HFFc6 (cell line): Measurements from ENCODE around the gene FZD8. TPM values are rescaled to one million over a fixed set of nuclear protein-coding genes. Genes with fewer than 3 reads are reported as not detected.

ENCODE experiments used
- DNase-seq: peaks from one replicate; pipeline ENCODE4 v3.0.0-alpha.2; 2018
- H3K27ac Mint-ChIP-seq: 2 replicates; pipeline ENCODE4 v1.8.0; 2020; ENCODE audit warnings: mild to moderate bottlenecking, mixed read lengths
- H3K27me3 Mint-ChIP-seq: 2 replicates; pipeline ENCODE4 v1.8.0; 2021; ENCODE audit warnings: mild to moderate bottlenecking, moderate library complexity, mixed read lengths; ENCODE audit not compliant: insufficient read depth
- H3K36me3 Mint-ChIP-seq: 2 replicates; pipeline ENCODE4 v1.8.0; 2021; ENCODE audit warnings: low read depth, mixed read lengths
- H3K4me1 Mint-ChIP-seq: 2 replicates; pipeline ENCODE4 v1.8.0; 2020; ENCODE audit warnings: low read depth, mixed read lengths
- H3K4me3 Mint-ChIP-seq: 2 replicates; pipeline ENCODE4 v1.8.0; 2020; ENCODE audit warnings: mild to moderate bottlenecking, moderate library complexity, mixed read lengths
- H3K9me3 Mint-ChIP-seq: 2 replicates; pipeline ENCODE4 v1.8.0; 2020; ENCODE audit warnings: mild to moderate bottlenecking, mixed read lengths
- total RNA-seq, 6 experiments: library from RNA; stranded (reverse); fragmentation: NEBNext Ultra II Directional; extraction: Animal tissue kit (Norgen Biotek cat#: 25700); gene quantifications; 2 replicates in 1 of 6; 3 replicates in 5 of 6; pipeline ENCODE4 v1.2.3, GENCODE V29; 2021
- TF ChIP-seq, protein P1 (sequence below): fragments of 200-600 bp; sonication (generic); IDR thresholded peaks from 2 replicates; pipeline ENCODE4 v1.5.0; 2021; ENCODE audit warnings: antibody characterized with exemption, mild to moderate bottlenecking

Gene FZD8
- total RNA-seq, 6 experiments from 2014 or later, result 0.24 to 1.2 (median 0.84) TPM

- TF ChIP-seq, protein P1, sequence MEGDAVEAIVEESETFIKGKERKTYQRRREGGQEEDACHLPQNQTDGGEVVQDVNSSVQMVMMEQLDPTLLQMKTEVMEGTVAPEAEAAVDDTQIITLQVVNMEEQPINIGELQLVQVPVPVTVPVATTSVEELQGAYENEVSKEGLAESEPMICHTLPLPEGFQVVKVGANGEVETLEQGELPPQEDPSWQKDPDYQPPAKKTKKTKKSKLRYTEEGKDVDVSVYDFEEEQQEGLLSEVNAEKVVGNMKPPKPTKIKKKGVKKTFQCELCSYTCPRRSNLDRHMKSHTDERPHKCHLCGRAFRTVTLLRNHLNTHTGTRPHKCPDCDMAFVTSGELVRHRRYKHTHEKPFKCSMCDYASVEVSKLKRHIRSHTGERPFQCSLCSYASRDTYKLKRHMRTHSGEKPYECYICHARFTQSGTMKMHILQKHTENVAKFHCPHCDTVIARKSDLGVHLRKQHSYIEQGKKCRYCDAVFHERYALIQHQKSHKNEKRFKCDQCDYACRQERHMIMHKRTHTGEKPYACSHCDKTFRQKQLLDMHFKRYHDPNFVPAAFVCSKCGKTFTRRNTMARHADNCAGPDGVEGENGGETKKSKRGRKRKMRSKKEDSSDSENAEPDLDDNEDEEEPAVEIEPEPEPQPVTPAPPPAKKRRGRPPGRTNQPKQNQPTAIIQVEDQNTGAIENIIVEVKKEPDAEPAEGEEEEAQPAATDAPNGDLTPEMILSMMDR, result no peak
- peaks cover 19% of the 10 kb centered on the region for H3K4me1 Mint-ChIP-seq
- DNase-seq, result no peak
- no peaks in the 10 kb centered on the region for H3K36me3 Mint-ChIP-seq
- H3K4me3 Mint-ChIP-seq, result peak overlapping the region; percentile 83
- H3K9me3 Mint-ChIP-seq, result no peaks in the 10 kb centered on the region
- no peak overlapping the region for H3K27ac Mint-ChIP-seq
- peaks cover 34% of the 10 kb centered on the region for H3K27me3 Mint-ChIP-seq
Observed at GRCh38 chr10:35644050-35644950, 2.2 kb upstream of the FZD8 start.

GRCh38 chr10:35643151-35644049, 1.3 kb upstream of the FZD8 start:
- no peak for DNase-seq
- Mint-ChIP-seq H3K36me3 (no peaks in the 10 kb centered on the region), H3K9me3 (no peaks in the 10 kb centered on the region), H3K4me3 (peak overlapping the region; percentile 83), H3K27me3 (peaks cover 34% of the 10 kb centered on the region), H3K4me1 (peaks cover 19% of the 10 kb centered on the region), H3K27ac (no peak overlapping the region)
- TF ChIP-seq, protein P1, result no peak

- TF ChIP-seq, protein P1, result no peak
- Mint-ChIP-seq H3K4me3 (peak overlapping the region; percentile 83), H3K9me3 (no peaks in the 10 kb centered on the region), H3K27me3 (peaks cover 36% of the 10 kb centered on the region), H3K4me1 (peaks cover 19% of the 10 kb centered on the region), H3K27ac (no peak overlapping the region), H3K36me3 (no peaks in the 10 kb centered on the region)
- no peak for DNase-seq
Observed at GRCh38 chr10:35642793-35643114, 658 bp upstream of the FZD8 start.

GRCh38 chr10:35641676-35642034, 441 bp downstream of the FZD8 start:
- no peaks in the 10 kb centered on the region for H3K36me3 Mint-ChIP-seq
- TF ChIP-seq, protein P1, result no peak
- H3K27me3 Mint-ChIP-seq, result peaks cover 36% of the 10 kb centered on the region
- DNase-seq, result no peak
- no peak overlapping the region for H3K27ac Mint-ChIP-seq
- H3K9me3 Mint-ChIP-seq, result no peaks in the 10 kb centered on the region
- no peak overlapping the region; the same call in 1 of the 2 replicates for H3K4me3 Mint-ChIP-seq
- peaks cover 19% of the 10 kb centered on the region for H3K4me1 Mint-ChIP-seq

- peak; percentile 65 for DNase-seq
- Mint-ChIP-seq H3K4me1 (peaks cover 19% of the 10 kb centered on the region), H3K4me3 (peak overlapping the region; percentile 79), H3K36me3 (no peaks in the 10 kb centered on the region), H3K27me3 (peaks cover 36% of the 10 kb centered on the region), H3K9me3 (no peaks in the 10 kb centered on the region), H3K27ac (no peak overlapping the region)
- TF ChIP-seq, protein P1, result no peak
Observed at GRCh38 chr10:35640951-35641675, 983 bp downstream of the FZD8 start.
